ENCODE measurements around the gene TMEM132D. TPM values are rescaled to one million over a fixed set of nuclear protein-coding genes. Genes with fewer than 3 reads are reported as not detected.

TMEM132D gene
- polyA plus RNA-seq, 1 experiment, result 0.02 TPM

DNA sequence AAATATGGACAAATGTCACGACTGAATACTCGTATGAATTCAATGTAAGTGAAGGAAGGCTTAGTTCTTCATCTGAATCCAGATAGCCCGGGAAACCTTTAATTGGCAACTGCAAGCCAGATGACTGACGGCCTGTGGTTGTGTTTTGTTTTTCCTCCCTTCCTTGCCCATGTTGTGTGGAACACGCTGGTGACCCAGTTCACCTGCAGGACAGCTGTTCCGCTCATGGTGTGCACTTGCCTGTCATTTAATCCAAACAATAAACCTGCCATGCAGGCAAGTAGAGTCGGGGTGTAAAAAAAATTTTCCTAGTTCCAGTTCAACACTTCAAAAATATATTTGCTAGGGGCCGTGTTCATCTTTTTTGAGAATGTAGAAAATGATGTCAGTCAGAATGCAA, 88.0 kb downstream of the TMEM132D start:
- ChIA-PET POLR2A (no interaction called here), CTCF (no interaction called here)

DNA sequence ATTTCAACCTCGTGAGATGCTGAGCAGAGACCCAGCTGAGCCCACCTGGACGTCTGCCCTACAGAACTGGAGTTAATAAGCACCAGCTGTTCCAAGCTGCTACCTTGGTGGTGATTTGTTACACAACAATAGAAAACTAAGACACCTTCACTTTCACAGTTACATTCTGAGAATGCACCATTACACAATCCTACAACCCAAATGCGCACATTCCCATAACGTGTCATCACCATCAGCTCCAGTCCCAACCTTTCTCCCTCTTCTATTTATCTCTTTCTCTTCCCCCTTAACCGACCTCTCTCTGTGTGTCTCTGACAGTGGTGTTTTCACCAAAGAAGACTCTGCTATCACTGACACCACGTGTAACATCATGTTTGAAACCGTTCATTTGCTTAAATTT, 91.9 kb downstream of the TMEM132D start:
- ChIA-PET CTCF (interaction anchor here (0.7 kb wide), 1 partner anchor 12 kb away, joined by 3 read pairs; no protein-coding TSS in a partner anchor), POLR2A (no interaction called here)
- DNase-seq (ENCODE audit: low read depth), result no peak
- Histone ChIP-seq H3K36me3 (ENCODE audit: control insufficient read depth, insufficient read depth, low read length) (no peaks in the 10 kb centered on the region), H3K27me3 (ENCODE audit: control insufficient read depth, insufficient read depth, low read length) (no peaks in the 10 kb centered on the region), H3K4me3 (ENCODE audit: low read depth, low read length) (no peak overlapping the region)
- TF ChIP-seq, protein P1, sequence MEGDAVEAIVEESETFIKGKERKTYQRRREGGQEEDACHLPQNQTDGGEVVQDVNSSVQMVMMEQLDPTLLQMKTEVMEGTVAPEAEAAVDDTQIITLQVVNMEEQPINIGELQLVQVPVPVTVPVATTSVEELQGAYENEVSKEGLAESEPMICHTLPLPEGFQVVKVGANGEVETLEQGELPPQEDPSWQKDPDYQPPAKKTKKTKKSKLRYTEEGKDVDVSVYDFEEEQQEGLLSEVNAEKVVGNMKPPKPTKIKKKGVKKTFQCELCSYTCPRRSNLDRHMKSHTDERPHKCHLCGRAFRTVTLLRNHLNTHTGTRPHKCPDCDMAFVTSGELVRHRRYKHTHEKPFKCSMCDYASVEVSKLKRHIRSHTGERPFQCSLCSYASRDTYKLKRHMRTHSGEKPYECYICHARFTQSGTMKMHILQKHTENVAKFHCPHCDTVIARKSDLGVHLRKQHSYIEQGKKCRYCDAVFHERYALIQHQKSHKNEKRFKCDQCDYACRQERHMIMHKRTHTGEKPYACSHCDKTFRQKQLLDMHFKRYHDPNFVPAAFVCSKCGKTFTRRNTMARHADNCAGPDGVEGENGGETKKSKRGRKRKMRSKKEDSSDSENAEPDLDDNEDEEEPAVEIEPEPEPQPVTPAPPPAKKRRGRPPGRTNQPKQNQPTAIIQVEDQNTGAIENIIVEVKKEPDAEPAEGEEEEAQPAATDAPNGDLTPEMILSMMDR (IDR thresholded peaks at IDR 0.05; ENCODE audit: insufficient read depth, low read depth, low read length), result no peak

More for the DNA sequence above, 88.0 kb downstream of the TMEM132D start:
- no peak for DNase-seq (ENCODE audit: low read depth)
- Histone ChIP-seq H3K27me3 (ENCODE audit: control insufficient read depth, insufficient read depth, low read length) (no peaks in the 10 kb centered on the region), H3K36me3 (ENCODE audit: control insufficient read depth, insufficient read depth, low read length) (no peaks in the 10 kb centered on the region), H3K4me3 (ENCODE audit: low read depth, low read length) (no peak overlapping the region)
- TF ChIP-seq, protein P1 (IDR thresholded peaks at IDR 0.05; ENCODE audit: insufficient read depth, low read depth, low read length), result no peak

DNA sequence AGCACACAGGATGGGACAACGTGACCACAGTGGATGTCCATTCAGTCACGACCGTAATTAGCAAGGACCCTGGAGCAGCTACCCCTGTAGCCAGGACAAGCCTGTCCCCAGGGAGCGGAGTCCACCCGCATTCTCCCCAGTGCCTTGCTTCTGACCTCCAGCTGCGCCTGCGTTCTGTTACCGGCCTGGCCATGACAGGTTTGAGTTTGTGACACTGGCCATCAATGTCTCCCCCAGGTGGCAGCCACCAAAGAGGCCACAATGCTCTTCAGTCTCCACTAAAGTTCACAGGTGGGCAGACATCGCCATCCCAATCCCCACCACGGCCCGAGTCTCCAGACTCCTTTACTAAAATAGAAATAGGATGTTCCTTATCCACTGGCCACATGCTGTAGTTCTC, 96.7 kb downstream of the TMEM132D start:
- H3K36me3 ChIP-seq (ENCODE audit: control insufficient read depth, insufficient read depth, low read length), result no peaks in the 10 kb centered on the region
- POLR2A ChIA-PET, result no interaction called here
- no peaks in the 10 kb centered on the region for H3K27me3 ChIP-seq (ENCODE audit: control insufficient read depth, insufficient read depth, low read length)
- H3K4me3 ChIP-seq (ENCODE audit: low read depth, low read length), result no peak overlapping the region
- CTCF ChIA-PET, result no interaction called here
- TF ChIP-seq, protein P1 (IDR thresholded peaks at IDR 0.05; ENCODE audit: insufficient read depth, low read depth, low read length), result no peak
- no peak for DNase-seq (ENCODE audit: low read depth)

DNA sequence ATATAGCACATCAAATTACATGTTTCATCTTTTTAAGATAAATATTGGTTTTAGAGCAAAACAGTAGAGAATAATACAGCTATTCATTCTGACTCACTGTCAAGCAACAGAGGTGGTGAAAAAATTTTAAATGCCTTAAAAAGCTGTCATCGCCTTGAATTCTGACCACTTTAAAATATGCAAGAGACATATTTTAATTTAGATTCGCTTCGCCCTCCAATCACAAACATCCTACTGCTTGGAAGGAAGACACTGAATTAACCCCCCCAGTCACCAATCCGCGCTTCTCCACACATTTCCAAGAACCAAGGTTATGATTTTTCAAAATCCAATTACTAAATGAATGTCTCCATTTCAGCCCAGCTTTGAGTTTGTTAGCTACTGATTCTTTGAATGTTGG, 112.4 kb downstream of the TMEM132D start:
- TF ChIP-seq, protein P1 (IDR thresholded peaks at IDR 0.05; ENCODE audit: insufficient read depth, low read depth, low read length), result no peak
- no peak for DNase-seq (ENCODE audit: low read depth)
- CTCF ChIA-PET, result no interaction called here

DNA sequence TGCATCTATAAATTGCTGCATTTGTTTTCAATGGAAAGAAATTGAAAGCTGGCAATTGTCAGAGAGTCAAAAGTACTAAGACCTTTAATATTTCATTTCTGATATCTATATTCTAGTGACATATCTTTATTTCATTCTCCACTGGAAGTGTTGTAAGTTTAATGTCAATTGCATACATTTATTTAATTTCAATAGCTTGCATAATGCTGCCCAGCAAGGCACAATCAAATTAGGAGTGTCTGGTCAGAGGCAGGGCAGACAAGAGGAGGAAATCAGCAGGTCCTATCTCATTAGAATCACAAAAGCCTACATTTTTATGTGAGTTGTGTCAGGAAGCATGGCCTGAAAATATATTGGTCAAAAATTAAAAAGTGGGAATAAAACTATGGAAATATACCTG, 112.9 kb downstream of the TMEM132D start:
- Histone ChIP-seq H3K27me3 (ENCODE audit: control insufficient read depth, insufficient read depth, low read length) (no peaks in the 10 kb centered on the region), H3K36me3 (ENCODE audit: control insufficient read depth, insufficient read depth, low read length) (no peaks in the 10 kb centered on the region), H3K4me3 (ENCODE audit: low read depth, low read length) (no peak overlapping the region)
- DNase-seq (ENCODE audit: low read depth), result no peak
- TF ChIP-seq, protein P1 (IDR thresholded peaks at IDR 0.05; ENCODE audit: insufficient read depth, low read depth, low read length), result no peak
- POLR2A ChIA-PET, result no interaction called here
- CTCF ChIA-PET, result interaction anchor here (0.7 kb wide), 1 partner anchor 92 kb away, joined by 3 read pairs; no protein-coding TSS in a partner anchor

More for the DNA sequence above, 112.4 kb downstream of the TMEM132D start:
- POLR2A ChIA-PET, result no interaction called here
- Histone ChIP-seq H3K36me3 (ENCODE audit: control insufficient read depth, insufficient read depth, low read length) (no peaks in the 10 kb centered on the region), H3K27me3 (ENCODE audit: control insufficient read depth, insufficient read depth, low read length) (no peaks in the 10 kb centered on the region), H3K4me3 (ENCODE audit: low read depth, low read length) (no peak overlapping the region)
